Esophagus squamous epithelium (tissue), 4 donors: ENCODE results near the gene IGF1R.

Source experiments
- CTCF ChIP-seq, 6 experiments: fragments of 450-650 bp in 4 of 6; fragments of 200-600 bp in 2 of 6; sonication (generic) in 2 of 6; IDR thresholded peaks; one replicate each; pipeline ENCODE4 v1.5.1; 2016 to 2019; ENCODE audit warnings: antibody characterized with exemption in 6 of 6, mild to moderate bottlenecking in 4 of 6, moderate library complexity in 4 of 6
- POLR2A ChIP-seq, 4 donors: fragments of 450-650 bp; IDR thresholded peaks; one replicate each; pipeline ENCODE4 v1.6.1; 2017; ENCODE audit warnings: antibody characterized with exemption in 4 of 4, mild to moderate bottlenecking in 4 of 4, moderate library complexity in 3 of 4

- TF ChIP-seq CTCF (IDR thresholded peaks at IDR 0.05), result no peak
- no peak for TF ChIP-seq POLR2A (IDR thresholded peaks at IDR 0.05)
These were observed 114.8 kb downstream of the IGF1R start for GRCh38 chr15:98763179-98763578.
